HCT116 (cell line): ENCODE results near the gene EIF2B5. TPM values are rescaled to one million over a fixed set of nuclear protein-coding genes. Genes with fewer than 3 reads are reported as not detected.

Experiments
- ATAC-seq: fragments of 200-7000 bp; cut with Tn5 transposase; 2 replicates; pipeline ENCODE4 v1.9.1; 2020; ENCODE audit warnings: mild to moderate bottlenecking, moderate library complexity
- BruUV-seq: library from RNA; stranded (reverse); fragments of 400-500 nt; replicated peaks from 2 replicates; lab custom pipeline; 2021; lab: Mats Ljungman, UMichigan
- CTCF ChIA-PET: fragments of 300-600 bp; sonication (Branson Sonifier 250); formaldehyde crosslinking; loops from one replicate; lab custom pipeline; 2021; ENCODE audit warnings: antibody characterized with exemption; lab: Charles Lee
- POLR2A ChIA-PET: fragments of 300-600, 350-600 bp; sonication (Branson Sonifier 250); formaldehyde crosslinking; loops from one replicate; lab custom pipeline; 2021; ENCODE audit warnings: antibody characterized with exemption; lab: Charles Lee
- RAD21 ChIA-PET, 2 experiments: fragments of 300-600 bp; sonication (Branson Sonifier 250); formaldehyde crosslinking; loops; one replicate each; lab custom pipeline; 2023; ENCODE audit warnings: low total read pairs in 2 of 2; ENCODE audit not compliant: uncharacterized antibody in 2 of 2, unreplicated experiment in 2 of 2, low non-redundant PET in 1 of 2; lab: Charles Lee
- DNase-seq: peaks from one replicate; pipeline ENCODE4 v3.0.0-alpha.2; 2010; ENCODE audit warnings: low read depth, low spot score
- H2AFZ ChIP-seq: fragments of 200-600 bp; shearing (Covaris generic), sonication (generic); 2 replicates; pipeline ENCODE4 v1.6.1; 2017; ENCODE audit warnings: low read depth, mixed run types, mixed read lengths, antibody characterized with exemption, low read length; ENCODE audit not compliant: poor library complexity, severe bottlenecking
- H3K27ac ChIP-seq: 2 replicates; pipeline ENCODE4 v1.5.1; 2012; ENCODE audit warnings: low read depth, low read length
- H3K27me3 ChIP-seq: fragments of 200-600 bp; sonication (generic); 2 replicates; pipeline ENCODE4 v1.6.1; 2016; ENCODE audit warnings: mixed run types, low read length, mixed read lengths; ENCODE audit not compliant: insufficient read depth
- H3K36me3 ChIP-seq, 2 experiments: fragments of 200-500 bp in 1 of 2; fragments of 200-600 bp in 1 of 2; sonication (Bioruptor generic) in 1 of 2; sonication (generic) in 1 of 2; 2 replicates each; pipeline versions ENCODE4 v1.5.1 to v1.6.1; 2014 to 2016; ENCODE audit warnings: low read length in 2 of 2, inconsistent platforms in 1 of 2, mixed read lengths in 1 of 2, mixed run types in 1 of 2; ENCODE audit not compliant: insufficient read depth in 2 of 2, control insufficient read depth in 1 of 2
- H3K4me1 ChIP-seq, 2 experiments: fragments of 200-600 bp in 1 of 2; sonication (generic) in 1 of 2; 2 replicates each; pipeline versions ENCODE4 v1.5.1 to v1.6.1; 2012 to 2017; ENCODE audit warnings: low read length in 2 of 2, inconsistent platforms in 1 of 2, mild to moderate bottlenecking in 1 of 2, mixed read lengths in 1 of 2, mixed run types in 1 of 2, moderate library complexity in 1 of 2; ENCODE audit not compliant: insufficient read depth in 2 of 2, control insufficient read depth in 1 of 2
- H3K4me2 ChIP-seq: fragments of 200-600 bp; sonication (generic); 2 replicates; pipeline ENCODE4 v1.6.1; 2017; ENCODE audit warnings: mixed run types, low read length, mixed read lengths
- H3K4me3 ChIP-seq, 2 experiments: fragments of 200-600 bp in 1 of 2; sonication (generic) in 1 of 2; replicated peaks in 1 of 2; 2 replicates each; pipeline ENCODE4 v1.5.1; 2011 to 2016; ENCODE audit warnings: low read length in 2 of 2, control low read depth in 1 of 2, low read depth in 1 of 2, mild to moderate bottlenecking in 1 of 2, mixed read lengths in 1 of 2, mixed run types in 1 of 2
- H3K79me2 ChIP-seq: fragments of 200-600 bp; sonication (generic); 2 replicates; pipeline ENCODE4 v1.6.1; 2017; ENCODE audit warnings: mild to moderate bottlenecking, mixed run types, low read length, moderate library complexity, mixed read lengths; ENCODE audit not compliant: insufficient read depth
- H3K9ac ChIP-seq: fragments of 200-600 bp; sonication (generic); 2 replicates; pipeline ENCODE4 v1.6.1; 2016; ENCODE audit warnings: low read length, mixed read lengths
- H3K9me2 ChIP-seq: fragments of 200-600 bp; sonication (generic), shearing (Covaris generic); 2 replicates; pipeline ENCODE4 v1.6.1; 2017; ENCODE audit warnings: mixed run types, mild to moderate bottlenecking, moderate library complexity; ENCODE audit not compliant: insufficient read depth
- H3K9me3 ChIP-seq, 2 experiments: fragments of 200-500 bp in 1 of 2; fragments of 200-600 bp in 1 of 2; sonication (Bioruptor generic) in 1 of 2; sonication (generic) in 1 of 2; 2 replicates each; pipeline ENCODE4 v1.6.1; 2014 to 2017; ENCODE audit warnings: low read length in 2 of 2, mixed read lengths in 2 of 2, inconsistent platforms in 1 of 2, low read depth in 1 of 2, mild to moderate bottlenecking in 1 of 2, mixed run types in 1 of 2, moderate library complexity in 1 of 2; ENCODE audit not compliant: control insufficient read depth in 1 of 2, insufficient read depth in 1 of 2
- H4K20me1 ChIP-seq: fragments of 200-600 bp; sonication (generic), shearing (Covaris generic); 2 replicates; pipeline ENCODE4 v1.6.1; 2017; ENCODE audit warnings: mixed run types, mild to moderate bottlenecking, moderate library complexity; ENCODE audit not compliant: insufficient read depth
- CBX3 ChIP-seq: IDR thresholded peaks from 2 replicates; pipeline ENCODE4 v1.6.1; 2012; ENCODE audit warnings: low read depth
- CEBPB ChIP-seq: IDR thresholded peaks from 2 replicates; pipeline ENCODE4 v1.6.1; 2012; ENCODE audit warnings: low read depth
- EZH2phosphoT487 ChIP-seq: fragments of 200-600 bp; IDR thresholded peaks from 2 replicates; pipeline ENCODE4 v1.6.1; 2018; ENCODE audit warnings: antibody characterized with exemption, borderline replicate concordance
- FOSL1 ChIP-seq: IDR thresholded peaks from 2 replicates; pipeline ENCODE4 v1.6.1; 2012; ENCODE audit warnings: low read depth
- POLR2AphosphoS5 ChIP-seq: IDR thresholded peaks from 2 replicates; pipeline ENCODE4 v1.6.1; 2011; ENCODE audit warnings: mild to moderate bottlenecking, low read depth, low read length, moderate library complexity
- RAD21 ChIP-seq: IDR thresholded peaks from 2 replicates; pipeline ENCODE4 v1.6.1; 2012; ENCODE audit warnings: low read depth, mild to moderate bottlenecking
- SIN3A ChIP-seq: IDR thresholded peaks from 2 replicates; pipeline ENCODE4 v1.6.1; 2012; ENCODE audit warnings: low read depth
- SP1 ChIP-seq: IDR thresholded peaks from 2 replicates; pipeline ENCODE4 v1.6.1; 2012; ENCODE audit warnings: low read depth
- SRF ChIP-seq: IDR thresholded peaks from 2 replicates; pipeline ENCODE4 v1.6.1; 2012; ENCODE audit warnings: low read depth
- YY1 ChIP-seq: IDR thresholded peaks from 2 replicates; pipeline ENCODE4 v1.6.1; 2011; ENCODE audit warnings: low read length, low read depth, moderate library complexity, mild to moderate bottlenecking; ENCODE audit not compliant: insufficient replicate concordance; ENCODE audit errors: extremely low read depth
- ZNF274 ChIP-seq: fragments of 200-500 bp; sonication (Bioruptor generic); IDR thresholded peaks from 2 replicates; pipeline ENCODE4 v1.6.1; 2014; ENCODE audit warnings: mild to moderate bottlenecking, low read depth, low read length, inconsistent platforms
- intact Hi-C: fragments of 100-400 bp; cut with micrococcal nuclease; formaldehyde crosslinking; loops from 2 replicates; pipeline ENCODE4 v1.10.0; 2022
- total RNA-seq: library from RNA; stranded (reverse); gene quantifications from one replicate; pipeline ENCODE4 v1.2.1, GENCODE V29; 2021; ENCODE audit not compliant: unreplicated experiment
- TF ChIP-seq, protein P1 (sequence below): IDR thresholded peaks from 2 replicates; pipeline ENCODE4 v1.6.1; 2012
- TF ChIP-seq, protein P2 (sequence below): IDR thresholded peaks from 2 replicates; pipeline ENCODE4 v1.6.1; 2012
- TF ChIP-seq, protein P3 (sequence below), 3 experiments: fragments of 200-600 bp in 1 of 3; sonication (generic) in 1 of 3; IDR thresholded peaks in 2 of 3; conservative IDR thresholded peaks in 1 of 3; 2 replicates each; pipeline ENCODE4 v1.5.1; 2012 to 2017; ENCODE audit warnings: low read depth in 2 of 3, low read length in 2 of 3, antibody characterized with exemption in 1 of 3, borderline replicate concordance in 1 of 3, control low read depth in 1 of 3, mild to moderate bottlenecking in 1 of 3, mixed read lengths in 1 of 3, mixed run types in 1 of 3, moderate library complexity in 1 of 3; ENCODE audit not compliant: insufficient read depth in 1 of 3

Gene EIF2B5
- total RNA-seq, 1 experiment from 2014 or later, result 50.3 TPM

- Histone ChIP-seq H3K4me2 (no peak overlapping the region), H3K79me2 (peaks cover 30% of the 10 kb centered on the region)
- no peak for TF ChIP-seq YY1
- TF ChIP-seq, protein P1, sequence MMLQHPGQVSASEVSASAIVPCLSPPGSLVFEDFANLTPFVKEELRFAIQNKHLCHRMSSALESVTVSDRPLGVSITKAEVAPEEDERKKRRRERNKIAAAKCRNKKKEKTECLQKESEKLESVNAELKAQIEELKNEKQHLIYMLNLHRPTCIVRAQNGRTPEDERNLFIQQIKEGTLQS, result no peak
- no peak for TF ChIP-seq CBX3
- TF ChIP-seq CEBPB, result no peak
- TF ChIP-seq POLR2AphosphoS5, result no peak
- TF ChIP-seq, protein P2, sequence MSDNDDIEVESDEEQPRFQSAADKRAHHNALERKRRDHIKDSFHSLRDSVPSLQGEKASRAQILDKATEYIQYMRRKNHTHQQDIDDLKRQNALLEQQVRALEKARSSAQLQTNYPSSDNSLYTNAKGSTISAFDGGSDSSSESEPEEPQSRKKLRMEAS, result no peak
- no peak for TF ChIP-seq SRF
- no peak for TF ChIP-seq SIN3A
- TF ChIP-seq RAD21, result no peak
- TF ChIP-seq, protein P3, sequence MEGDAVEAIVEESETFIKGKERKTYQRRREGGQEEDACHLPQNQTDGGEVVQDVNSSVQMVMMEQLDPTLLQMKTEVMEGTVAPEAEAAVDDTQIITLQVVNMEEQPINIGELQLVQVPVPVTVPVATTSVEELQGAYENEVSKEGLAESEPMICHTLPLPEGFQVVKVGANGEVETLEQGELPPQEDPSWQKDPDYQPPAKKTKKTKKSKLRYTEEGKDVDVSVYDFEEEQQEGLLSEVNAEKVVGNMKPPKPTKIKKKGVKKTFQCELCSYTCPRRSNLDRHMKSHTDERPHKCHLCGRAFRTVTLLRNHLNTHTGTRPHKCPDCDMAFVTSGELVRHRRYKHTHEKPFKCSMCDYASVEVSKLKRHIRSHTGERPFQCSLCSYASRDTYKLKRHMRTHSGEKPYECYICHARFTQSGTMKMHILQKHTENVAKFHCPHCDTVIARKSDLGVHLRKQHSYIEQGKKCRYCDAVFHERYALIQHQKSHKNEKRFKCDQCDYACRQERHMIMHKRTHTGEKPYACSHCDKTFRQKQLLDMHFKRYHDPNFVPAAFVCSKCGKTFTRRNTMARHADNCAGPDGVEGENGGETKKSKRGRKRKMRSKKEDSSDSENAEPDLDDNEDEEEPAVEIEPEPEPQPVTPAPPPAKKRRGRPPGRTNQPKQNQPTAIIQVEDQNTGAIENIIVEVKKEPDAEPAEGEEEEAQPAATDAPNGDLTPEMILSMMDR (IDR thresholded peaks at IDR 0.05 in 2 of 3, conservative IDR thresholded peaks at IDR 0.05 in 1 of 3; ENCODE audit: borderline replicate concordance in 1 of 3, insufficient read depth in 1 of 3, low read depth in 2 of 3, low read length in 2 of 3), result no peak
- no peak for TF ChIP-seq ZNF274
- TF ChIP-seq EZH2phosphoT487, result no peak
- TF ChIP-seq FOSL1, result no peak
- no peak for TF ChIP-seq SP1
- TF ChIP-seq, all 23 proteins: peak for 0
- no peak overlapping the region for H3K9ac ChIP-seq
- 0 out of 4 replicates have a peak, but pooled peaks cover 0 to 8% of the 10 kb centered on the region in 2 experiments for H3K4me1 ChIP-seq
- ChIA-PET CTCF (no interaction called here), POLR2A (no interaction called here), RAD21 (no interaction called here)
- intact Hi-C loops, result no loop called here
- no TSS peak for BruUV-seq
- H3K36me3 ChIP-seq, result peaks cover 38 to 47% of the 10 kb centered on the region in 2 experiments
- no peaks in the 10 kb centered on the region for H4K20me1 ChIP-seq
- DNase-seq (no peak), ATAC-seq (no peak)
- H3K27me3 ChIP-seq, result no peaks in the 10 kb centered on the region
- no peak overlapping the region for H3K4me3 ChIP-seq
- H3K9me2 ChIP-seq, result no peaks in the 10 kb centered on the region
- no peak overlapping the region for H2AFZ ChIP-seq
- H3K27ac ChIP-seq, result no peak overlapping the region
- no peaks in the 10 kb centered on the region for H3K9me3 ChIP-seq
Observed at GRCh38 chr3:184142199-184142598, 7.0 kb downstream of the EIF2B5 start.
